Smooth muscle cell (in vitro differentiated cells): ENCODE data around the gene SMARCD2. TPM values are rescaled to one million over a fixed set of nuclear protein-coding genes. Genes with fewer than 3 reads are reported as not detected.
A peak's percentile ranks its signal among the peaks of the same experiment; 100 is the strongest.

ENCODE experiments used
- DNase-seq: peaks from one replicate; lab custom pipeline; 2025; ENCODE audit not compliant: unreplicated experiment; lab: John Stamatoyannopoulos, UW
- H2AFZ ChIP-seq: fragments of 200-600 bp; sonication (generic); 2 replicates; pipeline ENCODE4 v1.6.0; 2016; ENCODE audit warnings: antibody characterized with exemption, low read depth, mild to moderate bottlenecking
- H3F3A ChIP-seq: fragments of 200-600 bp; sonication (generic); 2 replicates; pipeline ENCODE4 v1.6.0; 2017; ENCODE audit warnings: antibody characterized with exemption, low read depth
- H3K27ac ChIP-seq: fragments of 200-600 bp; sonication (generic); 2 replicates; pipeline ENCODE4 v1.5.1; 2016; ENCODE audit warnings: low read depth, mild to moderate bottlenecking
- H3K27me3 ChIP-seq: fragments of 200-600 bp; sonication (generic); 2 replicates; pipeline ENCODE4 v1.6.1; 2016; ENCODE audit warnings: low read depth, mild to moderate bottlenecking
- H3K36me3 ChIP-seq: fragments of 200-600 bp; sonication (generic); 2 replicates; pipeline ENCODE4 v1.5.1; 2016; ENCODE audit warnings: low read depth
- H3K4me1 ChIP-seq: fragments of 200-600 bp; sonication (generic); 2 replicates; pipeline ENCODE4 v1.5.1; 2016; ENCODE audit warnings: low read depth
- H3K4me2 ChIP-seq: fragments of 200-600 bp; sonication (generic); 2 replicates; pipeline ENCODE4 v1.6.0; 2016; ENCODE audit warnings: mild to moderate bottlenecking
- H3K4me3 ChIP-seq: fragments of 200-600 bp; sonication (generic); 2 replicates; pipeline ENCODE4 v1.5.1; 2016; ENCODE audit warnings: mild to moderate bottlenecking
- H3K79me2 ChIP-seq: fragments of 200-600 bp; sonication (generic); 2 replicates; pipeline ENCODE4 v1.6.0; 2016; ENCODE audit warnings: low read depth, mild to moderate bottlenecking
- H3K9ac ChIP-seq: fragments of 200-600 bp; sonication (generic); 2 replicates; pipeline ENCODE4 v1.6.0; 2016; ENCODE audit warnings: low read depth
- H3K9me3 ChIP-seq: fragments of 200-600 bp; sonication (generic); replicated peaks from 2 replicates; pipeline ENCODE4 v1.5.1; 2016; ENCODE audit warnings: low read depth
- H4K20me1 ChIP-seq: fragments of 200-600 bp; sonication (generic); 2 replicates; pipeline ENCODE4 v1.6.0; 2016; ENCODE audit warnings: low read depth
- CTCF ChIP-seq: fragments of 200-600 bp; sonication (generic); IDR thresholded peaks from 2 replicates; pipeline ENCODE4 v1.5.1; 2017; ENCODE audit warnings: borderline replicate concordance, mild to moderate bottlenecking, antibody characterized with exemption; ENCODE audit not compliant: insufficient read depth, poor library complexity, severe bottlenecking
- WGBS: methylation state at CpG from one replicate; pipeline ENCODE4 v1.1.7; 2016; ENCODE audit warnings: low lambda C conversion rate; 5-methylcytosine and 5-hydroxymethylcytosine counted together
- polyA plus RNA-seq: library from polyadenylated mRNA; unstranded; fragments of >200 nt; fragmentation: Nextera tagmentation; extraction: Ambion mirVana; gene quantifications from 2 replicates; pipeline ENCODE4 v1.2.1, GENCODE V29; 2016
- small RNA-seq: library from RNA; depleted of rRNA; stranded (forward); fragments of <200 nt; gene quantifications from one replicate; pipeline ENCODE3, GENCODE V24; 2014
- total RNA-seq: library from RNA; depleted of rRNA; stranded (reverse); fragments of >200 nt; gene quantifications from 2 replicates; pipeline ENCODE4 v1.2.3, GENCODE V29; 2014

The SMARCD2 gene
- total and polyA plus RNA-seq, 2 experiments from 2014 or later, result 41.9 to 43.7 TPM

- Histone ChIP-seq H3K9ac (no peak overlapping the region), H3F3A (no peaks in the 10 kb centered on the region), H3K4me3 (no peak overlapping the region), H3K36me3 (peaks cover 15% of the 10 kb centered on the region), H4K20me1 (peaks cover 100% of the 10 kb centered on the region), H2AFZ (no peak overlapping the region), H3K4me1 (no peaks in the 10 kb centered on the region), H3K27ac (peak overlapping the region; percentile 12), H3K9me3 (no peaks in the 10 kb centered on the region), H3K4me2 (no peak overlapping the region), H3K79me2 (peaks cover 100% of the 10 kb centered on the region), H3K27me3 (no peaks in the 10 kb centered on the region)
- 100% methylated on average over 1 of the region's 1 CpG for WGBS
- DNase-seq, result no peak
- TF ChIP-seq CTCF, result no peak
These were observed 56.4 kb downstream of the SMARCD2 start for GRCh38 chr17:63786117-63786516.

GRCh38 chr17:63785556-63785955 is 56.9 kb downstream of the SMARCD2 start:
- DNase-seq, result no peak

GRCh38 chr17:63783522-63783921 is 59.0 kb downstream of the SMARCD2 start:
- Histone ChIP-seq H3K27ac (peak overlapping the region; percentile 41), H3K36me3 (peaks cover 10% of the 10 kb centered on the region), H3K9ac (no peak overlapping the region), H3K4me3 (no peak overlapping the region), H4K20me1 (peaks cover 100% of the 10 kb centered on the region), H3F3A (no peaks in the 10 kb centered on the region), H2AFZ (no peak overlapping the region), H3K9me3 (no peaks in the 10 kb centered on the region), H3K4me1 (no peaks in the 10 kb centered on the region), H3K79me2 (peaks cover 100% of the 10 kb centered on the region), H3K4me2 (no peak overlapping the region), H3K27me3 (no peaks in the 10 kb centered on the region)
- no peak for DNase-seq
- no peak for TF ChIP-seq CTCF
- WGBS, result 94% methylated on average over 6 of the region's 6 CpGs

More at GRCh38 chr17:63785556-63785955, 56.9 kb downstream of the SMARCD2 start:
- no peak for TF ChIP-seq CTCF
- peaks cover 100% of the 10 kb centered on the region for H3K79me2 ChIP-seq
- H4K20me1 ChIP-seq, result peaks cover 100% of the 10 kb centered on the region
- H3K4me3 ChIP-seq, result no peak overlapping the region
- H3K36me3 ChIP-seq, result peaks cover 14% of the 10 kb centered on the region
- no peak overlapping the region for H3K4me2 ChIP-seq
- peak overlapping the region; percentile 12 for H3K27ac ChIP-seq
- 100% methylated on average over 1 of the region's 1 CpG for WGBS
- no peaks in the 10 kb centered on the region for H3K4me1 ChIP-seq
- no peaks in the 10 kb centered on the region for H3F3A ChIP-seq
- H3K9me3 ChIP-seq, result no peaks in the 10 kb centered on the region
- H3K9ac ChIP-seq, result no peak overlapping the region
- no peaks in the 10 kb centered on the region for H3K27me3 ChIP-seq
- H2AFZ ChIP-seq, result no peak overlapping the region

Small RNA genes lying within 50 kb of the gene (small RNA-seq; reads per million reads assigned to genes)
- not detected for gene AC040958.1

Other genes with a start within 250 kb of the SMARCD2 start
- 9.6 and 12.7 TPM in 2 replicates for gene TACO1, start 241.8 kb downstream of the SMARCD2 start, total RNA-seq
- gene TACO1, start 241.8 kb downstream of the SMARCD2 start, polyA plus RNA-seq, result 25.1 and 32.3 TPM in 2 replicates
- gene MAP3K3, start 220.3 kb downstream of the SMARCD2 start, total RNA-seq, result 16.0 and 17.3 TPM in 2 replicates
- gene MAP3K3, start 220.3 kb downstream of the SMARCD2 start, polyA plus RNA-seq, result 23.6 and 23.8 TPM in 2 replicates
- 40.7 and 47.9 TPM in 2 replicates for gene LIMD2, start 142.6 kb downstream of the SMARCD2 start, total RNA-seq
- gene LIMD2, start 142.6 kb downstream of the SMARCD2 start, polyA plus RNA-seq, result 110 and 124 TPM in 2 replicates
- 13.6 and 18.7 TPM in 2 replicates for gene STRADA, start 100.9 kb downstream of the SMARCD2 start, total RNA-seq
- 26.8 and 27.7 TPM in 2 replicates for gene STRADA, start 100.9 kb downstream of the SMARCD2 start, polyA plus RNA-seq
- gene CCDC47, start 69.1 kb downstream of the SMARCD2 start, total RNA-seq, result 50.6 and 63.4 TPM in 2 replicates
- gene CCDC47, start 69.1 kb downstream of the SMARCD2 start, polyA plus RNA-seq, result 47.7 and 60.6 TPM in 2 replicates
- gene DDX42, start 68.5 kb downstream of the SMARCD2 start, total RNA-seq, result 80.1 and 80.5 TPM in 2 replicates
- gene DDX42, start 68.5 kb downstream of the SMARCD2 start, polyA plus RNA-seq, result 30.1 and 31.7 TPM in 2 replicates
- gene PSMC5, start 15.3 kb downstream of the SMARCD2 start, total RNA-seq, result 32.3 and 46.2 TPM in 2 replicates
- 132 and 153 TPM in 2 replicates for gene PSMC5, start 15.3 kb downstream of the SMARCD2 start, polyA plus RNA-seq
- 32.5 and 46.8 TPM in 2 replicates for gene FTSJ3, start 15.0 kb downstream of the SMARCD2 start, total RNA-seq
- gene FTSJ3, start 15.0 kb downstream of the SMARCD2 start, polyA plus RNA-seq, result 21.9 and 24.8 TPM in 2 replicates
- gene CSH2, start 31.0 kb upstream of the SMARCD2 start, total RNA-seq, result not detected in 2 replicates
- gene CSH2, start 31.0 kb upstream of the SMARCD2 start, polyA plus RNA-seq, result not detected in 2 replicates
- gene GH2, start 39.3 kb upstream of the SMARCD2 start, total RNA-seq, result not detected in 2 replicates
- not detected in 2 replicates for gene GH2, start 39.3 kb upstream of the SMARCD2 start, polyA plus RNA-seq
- gene CSH1, start 53.9 kb upstream of the SMARCD2 start, total RNA-seq, result not detected in 2 replicates
- not detected in 2 replicates for gene CSH1, start 53.9 kb upstream of the SMARCD2 start, polyA plus RNA-seq
- gene CSHL1, start 68.6 kb upstream of the SMARCD2 start, total RNA-seq, result not detected in 2 replicates
- not detected in 2 replicates for gene CSHL1, start 68.6 kb upstream of the SMARCD2 start, polyA plus RNA-seq
- gene GH1, start 76.2 kb upstream of the SMARCD2 start, total RNA-seq, result not detected in 2 replicates
- not detected in 2 replicates for gene GH1, start 76.2 kb upstream of the SMARCD2 start, polyA plus RNA-seq
- not detected in 2 replicates for gene CD79B, start 89.6 kb upstream of the SMARCD2 start, total RNA-seq
- gene CD79B, start 89.6 kb upstream of the SMARCD2 start, polyA plus RNA-seq, result not detected in 2 replicates
- under 0.01 and 0.09 TPM in 2 replicates for gene SCN4A, start 130.2 kb upstream of the SMARCD2 start, total RNA-seq
- gene SCN4A, start 130.2 kb upstream of the SMARCD2 start, polyA plus RNA-seq, result 0.14 TPM in 1 of 2 replicates, not detected in the other
- gene PRR29, start 155.7 kb upstream of the SMARCD2 start, total RNA-seq, result 0.18 TPM in 1 of 2 replicates, not detected in the other
- gene PRR29, start 155.7 kb upstream of the SMARCD2 start, polyA plus RNA-seq, result 0.34 and 0.58 TPM in 2 replicates
- 1.6 TPM in 1 of 2 replicates, not detected in the other for gene ICAM2, start 177.9 kb upstream of the SMARCD2 start, total RNA-seq
- 1.0 TPM in 1 of 2 replicates, not detected in the other for gene ICAM2, start 177.9 kb upstream of the SMARCD2 start, polyA plus RNA-seq